RWPE2 (cell line): ENCODE measurements around the gene ACP2.

Experiments
- ATAC-seq: fragments of 200-7000 bp; cut with Tn5 transposase; 3 replicates; pipeline ENCODE4 v1.9.1; 2021; ENCODE audit warnings: low read depth
- DNase-seq: peaks from one replicate; pipeline ENCODE4 v3.0.0-alpha.2; 2020; ENCODE audit warnings: low spot score
- H3K27ac ChIP-seq: fragments of 450-650 bp; 2 replicates; pipeline ENCODE4 v1.5.1; 2017; ENCODE audit warnings: mild to moderate bottlenecking; ENCODE audit not compliant: poor library complexity, severe bottlenecking
- H3K27me3 ChIP-seq: fragments of 250-450 bp; sonication (Bioruptor Pico); 2 replicates; pipeline ENCODE4 v1.5.1; 2021; ENCODE audit warnings: mild to moderate bottlenecking, moderate library complexity; ENCODE audit not compliant: insufficient read depth, poor library complexity, severe bottlenecking
- H3K36me3 ChIP-seq: fragments of 250-450 bp; sonication (Bioruptor Pico); 2 replicates; pipeline ENCODE4 v1.5.1; 2020; ENCODE audit warnings: low read depth, mild to moderate bottlenecking, moderate library complexity
- H3K4me1 ChIP-seq: fragments of 250-450 bp; sonication (Bioruptor Pico); 2 replicates; pipeline ENCODE4 v1.5.1; 2021; ENCODE audit warnings: mild to moderate bottlenecking, moderate library complexity; ENCODE audit not compliant: insufficient read depth, poor library complexity, severe bottlenecking
- H3K4me3 ChIP-seq: fragments of 250-450 bp; sonication (Bioruptor Pico); 2 replicates; pipeline ENCODE4 v1.5.1; 2021; ENCODE audit warnings: mild to moderate bottlenecking, moderate library complexity; ENCODE audit not compliant: severe bottlenecking
- H3K9me3 ChIP-seq: fragments of 250-450 bp; sonication (Bioruptor Pico); 2 replicates; pipeline ENCODE4 v1.5.1; 2021; ENCODE audit warnings: mild to moderate bottlenecking, moderate library complexity; ENCODE audit not compliant: severe bottlenecking
- CTCF ChIP-seq: fragments of 450-650 bp; IDR thresholded peaks from one replicate; pipeline ENCODE4 v1.5.1; 2017; ENCODE audit warnings: mild to moderate bottlenecking, moderate library complexity; ENCODE audit not compliant: poor library complexity, severe bottlenecking

ACP2 gene

GRCh38 chr11:47269829-47270305 lies 21.3 kb upstream of the ACP2 start, which contains the start of gene MADD:
TSS of gene MADD (plus strand) at chr11:47270133.
- H3K27me3 ChIP-seq: no peaks in the 10 kb centered on the region
- H3K27ac ChIP-seq: peak within 1 kb of the TSS; percentile 73
- peaks cover 16% of the 10 kb centered on the region for H3K4me1 ChIP-seq
- peaks cover under 1% of the 10 kb centered on the region for H3K36me3 ChIP-seq
- ATAC-seq (peak; percentile 81), DNase-seq (no peak)
- H3K9me3 ChIP-seq: no peaks in the 10 kb centered on the region
- no peak for TF ChIP-seq CTCF
- peak within 1 kb of the TSS; percentile 74 for H3K4me3 ChIP-seq

- peaks cover 17% of the 10 kb centered on the region for H3K4me1 ChIP-seq
- no peaks in the 10 kb centered on the region for H3K27me3 ChIP-seq
- H3K4me3 ChIP-seq: peak overlapping the region; percentile 74
- DNase-seq (peak; percentile 88), ATAC-seq (peak; percentile 65)
- no peaks in the 10 kb centered on the region for H3K9me3 ChIP-seq
- H3K27ac ChIP-seq: peak overlapping the region; percentile 73
- no peak for TF ChIP-seq CTCF
- H3K36me3 ChIP-seq: no peaks in the 10 kb centered on the region; the same call in 1 of the 2 replicates
Observed at GRCh38 chr11:47269002-47269828, 20.6 kb upstream of the ACP2 start.

GRCh38 chr11:47268448-47269001 lies 19.9 kb upstream of the ACP2 start:
- TF ChIP-seq CTCF: no peak
- Histone ChIP-seq H3K9me3 (no peaks in the 10 kb centered on the region), H3K4me1 (peaks cover 17% of the 10 kb centered on the region), H3K27ac (peak overlapping the region; percentile 73), H3K27me3 (no peaks in the 10 kb centered on the region), H3K4me3 (no peak overlapping the region), H3K36me3 (no peaks in the 10 kb centered on the region)
- ATAC-seq (no peak), DNase-seq (no peak)

- DNase-seq: no peak
- H3K27me3 ChIP-seq: no peaks in the 10 kb centered on the region
- H3K36me3 ChIP-seq: no peaks in the 10 kb centered on the region
- H3K4me3 ChIP-seq: no peak overlapping the region
- peaks cover 17% of the 10 kb centered on the region for H3K4me1 ChIP-seq
- peak overlapping the region; percentile 73 for H3K27ac ChIP-seq
- H3K9me3 ChIP-seq: no peaks in the 10 kb centered on the region
- ATAC-seq: no peak
- no peak for TF ChIP-seq CTCF
Observed at GRCh38 chr11:47267876-47268275, 19.3 kb upstream of the ACP2 start.

GRCh38 chr11:47264521-47264920 lies 15.9 kb upstream of the ACP2 start:
- no peak for DNase-seq
- no peaks in the 10 kb centered on the region for H3K27me3 ChIP-seq
- no peak for ATAC-seq
- H3K4me3 ChIP-seq: no peak overlapping the region
- no peaks in the 10 kb centered on the region for H3K9me3 ChIP-seq
- no peaks in the 10 kb centered on the region for H3K36me3 ChIP-seq
- TF ChIP-seq CTCF: no peak
- peaks cover 17% of the 10 kb centered on the region for H3K4me1 ChIP-seq
- peak overlapping the region; percentile 34 for H3K27ac ChIP-seq
